HFFc6 (cell line): ENCODE measurements around the gene MAP3K5. TPM values are rescaled to one million over a fixed set of nuclear protein-coding genes. Genes with fewer than 3 reads are reported as not detected.

ENCODE experiments used
- DNase-seq: peaks from one replicate; pipeline ENCODE4 v3.0.0-alpha.2; 2018
- H3K27ac Mint-ChIP-seq: 2 replicates; pipeline ENCODE4 v1.8.0; 2020; ENCODE audit warnings: mild to moderate bottlenecking, mixed read lengths
- H3K27me3 Mint-ChIP-seq: 2 replicates; pipeline ENCODE4 v1.8.0; 2021; ENCODE audit warnings: mild to moderate bottlenecking, moderate library complexity, mixed read lengths; ENCODE audit not compliant: insufficient read depth
- H3K36me3 Mint-ChIP-seq: 2 replicates; pipeline ENCODE4 v1.8.0; 2021; ENCODE audit warnings: low read depth, mixed read lengths
- H3K4me1 Mint-ChIP-seq: 2 replicates; pipeline ENCODE4 v1.8.0; 2020; ENCODE audit warnings: low read depth, mixed read lengths
- H3K4me3 Mint-ChIP-seq: 2 replicates; pipeline ENCODE4 v1.8.0; 2020; ENCODE audit warnings: mild to moderate bottlenecking, moderate library complexity, mixed read lengths
- H3K9me3 Mint-ChIP-seq: 2 replicates; pipeline ENCODE4 v1.8.0; 2020; ENCODE audit warnings: mild to moderate bottlenecking, mixed read lengths
- total RNA-seq, 6 experiments: library from RNA; stranded (reverse); fragmentation: NEBNext Ultra II Directional; extraction: Animal tissue kit (Norgen Biotek cat#: 25700); gene quantifications; 2 replicates in 1 of 6; 3 replicates in 5 of 6; pipeline ENCODE4 v1.2.3, GENCODE V29; 2021
- TF ChIP-seq, protein P1 (sequence below): fragments of 200-600 bp; sonication (generic); IDR thresholded peaks from 2 replicates; pipeline ENCODE4 v1.5.0; 2021; ENCODE audit warnings: antibody characterized with exemption, mild to moderate bottlenecking

MAP3K5 gene
- total RNA-seq, 6 experiments from 2014 or later = 11.9 to 22.2 (median 19.1) TPM

DNA sequence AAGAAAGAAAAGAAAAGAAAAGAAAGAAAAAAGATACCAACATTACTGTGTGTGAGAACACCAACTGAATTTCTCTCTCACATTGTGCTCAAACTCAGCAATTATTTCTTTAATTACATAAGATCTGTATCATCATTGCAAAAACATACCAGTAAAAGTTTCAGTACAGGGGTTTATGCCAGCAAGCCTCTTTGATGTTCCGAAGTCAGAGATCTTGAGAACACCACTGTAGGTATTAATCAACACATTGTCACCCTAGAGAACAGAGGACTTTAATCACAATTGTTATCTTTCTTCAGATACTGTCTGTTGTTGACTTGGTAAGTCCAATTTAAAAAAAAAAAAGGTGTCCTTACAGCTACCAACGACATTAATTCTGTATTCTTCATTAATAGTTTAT, 181.1 kb downstream of the MAP3K5 start:
- peaks cover 94% of the 10 kb centered on the region for H3K4me1 Mint-ChIP-seq
- TF ChIP-seq, protein P1, sequence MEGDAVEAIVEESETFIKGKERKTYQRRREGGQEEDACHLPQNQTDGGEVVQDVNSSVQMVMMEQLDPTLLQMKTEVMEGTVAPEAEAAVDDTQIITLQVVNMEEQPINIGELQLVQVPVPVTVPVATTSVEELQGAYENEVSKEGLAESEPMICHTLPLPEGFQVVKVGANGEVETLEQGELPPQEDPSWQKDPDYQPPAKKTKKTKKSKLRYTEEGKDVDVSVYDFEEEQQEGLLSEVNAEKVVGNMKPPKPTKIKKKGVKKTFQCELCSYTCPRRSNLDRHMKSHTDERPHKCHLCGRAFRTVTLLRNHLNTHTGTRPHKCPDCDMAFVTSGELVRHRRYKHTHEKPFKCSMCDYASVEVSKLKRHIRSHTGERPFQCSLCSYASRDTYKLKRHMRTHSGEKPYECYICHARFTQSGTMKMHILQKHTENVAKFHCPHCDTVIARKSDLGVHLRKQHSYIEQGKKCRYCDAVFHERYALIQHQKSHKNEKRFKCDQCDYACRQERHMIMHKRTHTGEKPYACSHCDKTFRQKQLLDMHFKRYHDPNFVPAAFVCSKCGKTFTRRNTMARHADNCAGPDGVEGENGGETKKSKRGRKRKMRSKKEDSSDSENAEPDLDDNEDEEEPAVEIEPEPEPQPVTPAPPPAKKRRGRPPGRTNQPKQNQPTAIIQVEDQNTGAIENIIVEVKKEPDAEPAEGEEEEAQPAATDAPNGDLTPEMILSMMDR = no peak
- no peaks in the 10 kb centered on the region; the same call in 1 of the 2 replicates for H3K9me3 Mint-ChIP-seq
- DNase-seq = no peak
- peak overlapping the region; percentile 45 for H3K27ac Mint-ChIP-seq
- H3K36me3 Mint-ChIP-seq = peaks cover 46% of the 10 kb centered on the region
- H3K4me3 Mint-ChIP-seq = no peak overlapping the region
- no peaks in the 10 kb centered on the region; the same call in 1 of the 2 replicates for H3K27me3 Mint-ChIP-seq

DNA sequence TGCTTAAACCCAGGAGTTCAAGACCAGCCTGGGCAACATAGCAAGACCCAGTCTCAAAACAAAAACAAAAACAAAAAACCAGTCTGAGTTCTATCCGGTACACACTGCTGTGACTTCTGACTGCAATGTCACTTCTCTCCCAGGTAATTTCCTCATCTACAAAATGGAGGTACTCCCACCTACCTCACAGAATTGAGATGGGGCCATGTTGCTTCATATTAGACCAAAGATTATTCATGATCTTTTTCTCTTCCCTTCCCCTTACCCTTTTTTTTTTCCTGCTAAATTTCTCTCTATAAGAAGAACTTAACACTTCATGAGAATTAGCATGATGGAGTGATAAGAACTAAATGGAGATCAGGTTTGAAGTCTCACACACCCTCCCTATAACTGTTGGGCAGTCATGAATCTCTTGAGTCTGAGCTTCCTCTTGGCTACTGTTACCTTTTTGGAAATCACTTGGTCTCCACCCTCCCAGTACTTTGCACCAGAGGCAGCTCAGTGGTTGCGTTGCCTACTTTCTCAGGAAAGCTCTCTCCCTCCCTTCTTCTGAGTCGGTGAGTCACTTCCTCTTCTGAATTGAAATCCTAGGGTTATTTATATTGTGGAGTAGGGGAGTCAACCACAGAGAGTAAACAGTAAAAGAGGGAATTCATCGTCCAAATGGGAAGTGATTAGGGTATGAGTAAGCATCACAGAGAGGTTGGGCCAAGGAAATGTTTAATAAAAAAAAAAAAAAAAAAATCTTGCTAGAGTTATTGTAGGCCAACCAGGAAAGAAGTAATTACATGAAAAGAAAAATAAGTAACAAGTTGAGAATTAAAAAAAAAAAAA, 182.2 kb downstream of the MAP3K5 start:
- TF ChIP-seq, protein P1 = no peak
- Mint-ChIP-seq H3K9me3 (no peaks in the 10 kb centered on the region; the same call in 1 of the 2 replicates), H3K27me3 (no peaks in the 10 kb centered on the region; the same call in 1 of the 2 replicates), H3K36me3 (peaks cover 52% of the 10 kb centered on the region), H3K4me1 (peaks cover 100% of the 10 kb centered on the region), H3K27ac (peak overlapping the region; percentile 97), H3K4me3 (peak overlapping the region; percentile 69)
- DNase-seq = peak; percentile 99

DNA sequence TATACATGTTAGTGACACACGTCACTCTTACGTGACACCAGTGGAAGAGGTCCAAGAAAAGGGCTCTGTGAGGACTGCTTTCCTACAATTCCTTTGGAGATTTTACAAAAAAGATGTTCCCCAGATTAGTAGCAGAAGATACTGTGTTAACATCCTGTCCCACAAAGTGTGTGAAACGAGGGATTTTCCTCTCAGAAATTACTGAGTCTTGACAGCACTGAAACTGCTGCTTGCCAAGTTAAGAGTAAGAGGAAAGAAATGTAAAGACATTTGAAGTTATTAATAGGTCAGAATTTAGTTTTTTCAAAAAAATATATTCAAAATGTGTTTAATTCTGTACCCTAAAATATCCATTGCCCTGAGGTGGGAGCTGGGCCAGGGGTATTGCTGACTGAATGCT, 183.3 kb downstream of the MAP3K5 start:
- H3K4me3 Mint-ChIP-seq = peak overlapping the region; percentile 69
- H3K27me3 Mint-ChIP-seq = no peaks in the 10 kb centered on the region; the same call in 1 of the 2 replicates
- no peaks in the 10 kb centered on the region; the same call in 1 of the 2 replicates for H3K9me3 Mint-ChIP-seq
- DNase-seq = peak; percentile 84
- peaks cover 48% of the 10 kb centered on the region for H3K36me3 Mint-ChIP-seq
- TF ChIP-seq, protein P1 = no peak
- peak overlapping the region; percentile 97 for H3K27ac Mint-ChIP-seq
- peaks cover 95% of the 10 kb centered on the region for H3K4me1 Mint-ChIP-seq

DNA sequence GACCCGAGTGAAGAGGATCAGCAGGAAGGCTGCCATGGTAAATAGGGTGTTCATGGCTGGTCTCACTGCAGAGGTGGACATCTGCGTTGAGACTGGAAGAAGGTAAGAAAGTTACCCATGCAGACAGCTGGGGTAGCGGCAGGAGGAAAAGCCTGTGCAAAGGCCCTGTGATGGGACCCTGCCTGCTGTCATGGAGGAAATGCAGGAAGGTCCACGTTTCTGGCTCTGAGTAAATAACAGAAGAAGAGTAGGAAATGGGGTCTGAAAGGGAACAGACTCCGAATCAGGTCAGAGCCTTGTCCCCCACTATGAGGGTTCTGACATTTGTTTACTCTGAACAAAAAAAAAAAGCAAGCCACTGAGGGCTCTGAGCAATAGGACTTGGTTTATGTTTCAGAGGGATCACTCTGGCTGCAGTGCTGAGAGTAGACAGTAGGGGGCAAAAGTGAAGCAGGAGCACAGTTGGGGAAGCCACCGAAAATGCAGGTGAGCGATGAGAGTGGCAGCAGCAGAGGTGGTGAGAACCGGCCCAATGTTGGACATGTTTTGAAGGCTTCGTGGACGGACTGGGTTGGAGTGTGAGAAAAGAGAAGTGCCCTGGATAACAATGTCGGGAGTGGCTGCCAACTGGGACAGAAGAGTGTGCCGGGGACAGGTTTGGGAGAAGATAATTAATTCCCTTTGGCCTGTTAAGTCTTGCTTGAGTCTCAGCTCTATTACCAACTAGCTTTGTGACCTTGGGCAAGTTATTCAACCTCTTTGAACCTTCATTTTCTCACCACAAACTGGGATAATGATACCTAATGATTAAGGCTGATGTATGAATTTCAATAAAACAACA, 184.1 kb downstream of the MAP3K5 start:
- DNase-seq = peak; percentile 50
- peaks cover 86% of the 10 kb centered on the region for H3K4me1 Mint-ChIP-seq
- H3K36me3 Mint-ChIP-seq = peaks cover 53% of the 10 kb centered on the region
- no peaks in the 10 kb centered on the region; the same call in 1 of the 2 replicates for H3K9me3 Mint-ChIP-seq
- peak overlapping the region; percentile 33 for H3K4me3 Mint-ChIP-seq
- TF ChIP-seq, protein P1 = peak; percentile 87
- peak overlapping the region; percentile 97 for H3K27ac Mint-ChIP-seq
- H3K27me3 Mint-ChIP-seq = no peaks in the 10 kb centered on the region; the same call in 1 of the 2 replicates

DNA sequence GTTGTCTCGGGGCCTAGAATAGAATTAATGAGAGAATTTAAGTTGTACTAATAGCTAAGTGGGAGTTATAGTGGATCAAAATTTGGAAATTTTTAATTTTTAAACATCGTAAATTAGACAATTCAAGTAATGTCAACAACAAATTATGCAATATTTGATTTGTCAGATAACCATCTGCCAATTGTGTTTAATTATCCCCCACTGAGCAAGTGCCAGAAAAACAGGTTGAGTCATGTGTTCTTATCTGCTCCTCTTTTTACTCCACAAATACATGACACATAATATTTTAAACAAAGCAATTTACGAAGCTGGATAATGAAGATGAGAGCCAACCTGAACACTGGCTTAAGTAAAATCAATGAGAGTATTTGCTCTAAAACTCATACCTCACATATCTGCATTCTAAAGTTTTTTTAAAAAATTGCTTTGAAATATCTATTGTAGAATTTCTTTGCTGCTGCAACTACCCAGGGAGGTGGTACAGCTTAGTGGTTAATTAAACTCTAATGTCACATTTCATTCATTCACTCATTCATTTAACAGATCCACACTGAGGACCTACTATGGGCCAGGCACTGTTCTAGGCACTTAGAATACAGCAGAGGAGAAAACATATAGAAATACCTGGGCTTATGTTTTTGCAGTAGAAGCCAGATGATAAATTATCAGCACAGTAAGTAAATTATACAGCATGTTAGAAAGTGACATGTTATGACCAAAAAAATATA, 184.9 kb downstream of the MAP3K5 start:
- H3K4me3 Mint-ChIP-seq = no peak overlapping the region; the same call in 1 of the 2 replicates
- no peaks in the 10 kb centered on the region; the same call in 1 of the 2 replicates for H3K9me3 Mint-ChIP-seq
- H3K36me3 Mint-ChIP-seq = peaks cover 48% of the 10 kb centered on the region
- H3K27me3 Mint-ChIP-seq = no peaks in the 10 kb centered on the region; the same call in 1 of the 2 replicates
- H3K4me1 Mint-ChIP-seq = peaks cover 78% of the 10 kb centered on the region
- DNase-seq = no peak
- TF ChIP-seq, protein P1 = no peak
- H3K27ac Mint-ChIP-seq = peak overlapping the region; percentile 97
